GM21576 (cell line): ENCODE data around the gene SAPCD2.

Source experiments
- ATAC-seq: cut with Tn5 transposase; IDR thresholded peaks from one replicate; pipeline ENCODE4 v1.9.1; 2021; ENCODE audit warnings: mild to moderate bottlenecking, moderate library complexity; ENCODE audit not compliant: unreplicated experiment

SAPCD2 gene

DNA sequence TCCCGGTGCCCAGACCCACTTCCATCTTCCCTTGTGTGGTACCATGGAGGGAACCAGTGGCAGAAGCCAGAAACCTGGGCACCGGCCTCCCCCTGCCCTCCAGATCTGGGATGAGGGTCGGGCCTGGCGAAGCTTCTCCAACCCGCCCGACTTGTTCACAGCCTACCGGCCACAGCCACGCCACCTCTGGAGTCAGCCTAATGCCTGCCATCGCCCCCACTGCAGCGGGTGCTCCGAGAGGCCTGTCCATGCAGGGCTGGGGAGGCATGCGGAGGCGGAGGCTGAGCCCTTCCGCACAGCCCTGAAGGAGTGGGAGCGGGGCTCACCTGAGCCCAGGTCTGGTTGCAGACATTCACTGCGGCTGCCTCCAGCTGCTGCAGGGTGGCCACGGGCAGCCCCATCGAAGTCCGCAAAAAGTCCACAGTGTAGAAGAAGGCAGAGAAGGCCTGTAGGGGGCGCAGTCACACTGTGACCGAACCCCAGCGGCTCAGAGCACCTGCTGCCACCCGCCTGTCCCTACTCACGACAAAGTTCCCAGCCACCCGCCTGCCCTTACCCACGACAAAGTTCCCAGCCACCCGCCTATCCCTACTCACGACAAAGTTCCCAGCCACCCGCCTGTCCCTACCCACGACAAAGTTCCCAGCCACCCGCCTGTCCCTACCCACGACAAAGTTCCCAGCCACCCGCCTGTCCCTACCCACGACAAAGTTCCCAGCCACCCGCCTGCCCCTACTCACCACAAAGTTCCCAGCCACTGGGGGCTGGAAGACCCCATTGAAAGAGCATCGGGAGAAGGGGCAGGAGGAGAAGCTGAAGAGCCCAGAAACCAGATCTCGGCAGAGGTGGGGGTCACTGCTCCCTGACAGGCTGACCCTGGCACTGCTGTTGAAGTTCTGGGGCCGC, 20.6 kb downstream of the SAPCD2 start:
- ATAC-seq, result no peak

- no peak for ATAC-seq
These were observed 21.5 kb downstream of the SAPCD2 start for GRCh38 chr9:137048655-137049543.

- ATAC-seq, result peak; percentile 51
These were observed 24.1 kb downstream of the SAPCD2 start, which contains the start of gene NPDC1 for GRCh38 chr9:137046088-137046787. Gene NPDC1, minus strand, starts transcription at chr9:137046177. Its CDS starts 188 bp downstream, at chr9:137045989.

DNA sequence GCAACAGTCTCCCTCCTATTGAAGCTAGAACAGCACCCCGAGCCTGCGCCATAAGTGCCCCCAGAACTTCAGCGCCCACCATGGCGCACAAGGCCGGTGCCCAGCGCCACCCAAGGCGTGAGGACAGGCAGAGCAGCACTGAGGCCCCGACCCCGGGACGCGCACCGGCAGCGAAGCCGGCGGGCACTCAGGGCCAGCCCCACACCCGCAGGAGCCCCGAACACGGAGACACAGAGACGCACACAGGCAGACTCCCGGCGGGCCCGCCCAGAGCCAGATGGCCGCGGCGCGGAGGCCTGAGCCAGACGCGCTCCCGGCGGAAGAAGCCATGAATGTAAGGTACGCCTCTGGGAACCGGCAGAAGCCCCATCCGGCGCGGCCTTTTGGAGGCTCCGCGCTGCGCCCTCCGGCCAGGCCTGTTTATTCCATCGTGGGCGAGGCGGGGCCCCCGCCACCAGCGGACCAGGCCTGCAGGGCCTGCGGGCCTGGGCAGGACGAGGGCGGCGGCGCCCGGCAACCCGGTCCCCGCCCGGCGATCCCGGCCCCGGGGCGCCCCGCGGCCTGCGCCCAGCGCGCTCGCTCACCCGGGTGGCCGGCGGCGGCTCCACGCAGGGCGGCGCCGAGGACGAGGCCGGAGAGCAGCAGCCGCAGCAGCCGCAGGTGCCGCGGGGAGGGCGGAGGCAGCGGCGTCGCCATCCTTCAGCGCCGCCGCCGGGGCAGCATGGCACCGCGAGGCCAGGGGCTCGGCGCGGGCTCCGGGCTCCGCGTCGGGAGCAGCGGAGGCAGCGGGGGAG, 24.9 kb downstream of the SAPCD2 start:
- ATAC-seq, result no peak

DNA sequence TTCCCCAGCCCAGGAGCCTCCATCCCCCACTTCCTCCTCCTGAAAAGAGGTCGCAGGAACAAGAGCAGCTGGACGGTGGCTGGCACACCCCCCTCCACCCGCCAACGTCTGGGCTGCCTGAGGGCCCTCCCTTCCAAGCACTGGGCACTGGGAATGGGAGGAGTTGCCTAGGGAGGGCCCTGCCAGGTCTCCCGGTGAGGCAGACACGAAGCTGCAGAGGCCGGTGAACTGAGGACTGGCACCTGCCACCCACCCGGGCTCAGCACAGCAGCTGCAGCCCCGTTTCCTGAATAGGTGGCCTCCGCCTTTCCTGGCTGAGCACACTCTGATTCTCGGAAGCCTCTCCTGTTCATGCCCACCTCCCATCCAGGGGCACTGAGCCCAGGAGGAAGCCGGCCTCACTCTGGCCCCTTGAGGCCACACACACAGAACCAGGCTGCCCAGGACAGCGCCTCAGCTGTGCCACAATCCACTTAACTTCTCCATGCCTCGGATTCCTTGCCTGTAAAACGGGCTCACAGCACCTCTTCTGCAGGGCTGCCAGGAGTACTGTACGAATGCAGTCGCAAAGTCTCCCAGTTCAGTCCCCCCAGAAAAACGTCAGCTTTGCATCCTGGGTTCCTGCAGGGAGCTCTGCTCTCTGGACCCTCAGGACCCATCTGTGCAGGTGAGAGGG, 25.7 kb downstream of the SAPCD2 start:
- no peak for ATAC-seq

GRCh38 chr9:137044037-137044436, 26.3 kb downstream of the SAPCD2 start:
- ATAC-seq, result no peak

- no peak for ATAC-seq
These were observed 27.3 kb downstream of the SAPCD2 start for GRCh38 chr9:137042751-137043727.

GRCh38 chr9:137041124-137041523, 29.2 kb downstream of the SAPCD2 start:
- no peak for ATAC-seq

DNA sequence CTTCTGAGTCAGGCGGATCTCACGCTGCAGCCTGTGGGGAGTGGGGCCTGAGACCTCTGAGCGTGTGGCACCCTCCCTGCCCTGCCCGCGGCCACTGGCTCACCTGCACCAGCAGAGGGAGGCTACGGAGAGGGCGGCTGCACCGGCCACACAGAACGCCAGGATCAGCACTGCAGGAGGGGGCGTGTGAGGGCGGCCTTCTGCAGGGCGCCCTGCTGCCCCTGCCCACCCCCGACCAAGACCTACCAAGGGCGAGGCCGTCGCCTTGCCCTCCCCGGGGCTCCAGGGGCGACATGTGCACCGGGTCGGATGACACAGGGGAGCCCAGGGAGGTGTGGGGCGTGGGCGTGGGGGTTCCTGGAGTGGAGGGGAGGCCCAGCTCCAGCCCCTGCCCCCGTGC, 29.8 kb downstream of the SAPCD2 start:
- no peak for ATAC-seq

GRCh38 chr9:137039611-137040366, 30.6 kb downstream of the SAPCD2 start:
- no peak for ATAC-seq

GRCh38 chr9:137038916-137039315, 31.4 kb downstream of the SAPCD2 start:
- no peak for ATAC-seq

DNA sequence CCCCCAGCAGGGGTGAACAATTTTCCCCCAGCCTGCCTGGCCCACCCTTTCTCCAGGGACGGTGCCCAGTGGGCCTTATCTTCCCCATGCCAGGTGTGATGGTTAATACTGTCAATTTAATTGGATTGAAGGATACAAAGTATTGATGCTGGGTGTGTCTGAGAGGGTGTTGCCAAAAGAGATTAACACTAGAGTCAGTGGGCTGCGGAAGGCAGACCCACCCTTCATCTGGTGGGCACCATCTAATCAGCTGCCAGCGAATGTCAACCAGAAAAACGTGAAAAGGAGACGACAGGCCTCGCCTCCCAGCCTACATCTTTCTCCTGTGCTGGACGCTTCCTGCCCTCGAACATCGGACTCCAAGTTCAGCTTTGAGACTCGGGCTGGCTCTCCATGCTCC, 32.9 kb downstream of the SAPCD2 start:
- ATAC-seq, result no peak

- ATAC-seq, result no peak
These were observed 33.3 kb downstream of the SAPCD2 start for GRCh38 chr9:137037035-137037434.

DNA sequence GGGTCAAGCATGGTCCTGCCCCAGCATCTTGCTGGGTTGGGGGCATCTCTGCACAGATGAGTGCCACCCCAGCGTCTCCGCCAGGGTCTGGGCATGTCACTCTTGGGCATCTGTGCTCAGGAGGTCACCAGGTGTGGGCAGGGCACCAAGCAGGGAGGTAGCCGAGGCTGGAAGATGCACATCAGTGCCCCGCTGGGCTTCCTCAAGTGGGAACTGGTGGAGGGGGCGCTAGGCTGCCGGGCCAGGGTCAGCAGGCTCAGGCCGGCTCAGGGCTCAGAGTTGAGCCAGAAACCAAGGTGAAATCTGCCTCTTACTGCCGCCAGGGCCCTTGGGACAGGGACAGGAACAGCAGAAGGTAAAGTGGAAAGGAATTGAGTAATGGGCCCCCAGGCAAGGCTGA, 34.4 kb downstream of the SAPCD2 start:
- no peak for ATAC-seq

- no peak for ATAC-seq
These were observed 34.9 kb downstream of the SAPCD2 start for GRCh38 chr9:137035507-137035834.

- peak; percentile 48 for ATAC-seq
These were observed 35.4 kb downstream of the SAPCD2 start for GRCh38 chr9:137034709-137035506.

- ATAC-seq, result no peak
These were observed 36.2 kb downstream of the SAPCD2 start for GRCh38 chr9:137034039-137034708.
